Activated CD8-positive, alpha-beta memory T cell treated with anti-CD3 and anti-CD28 coated beads, Interleukin-2, amount 50 U/mL, for 24 hours (primary cell): ENCODE results near the gene GNLY.

ENCODE experiments used
- DNase-seq: peaks from one replicate; pipeline ENCODE4 v3.0.0-alpha.2; 2020; ENCODE audit errors: extremely low read depth

The GNLY gene

DNA sequence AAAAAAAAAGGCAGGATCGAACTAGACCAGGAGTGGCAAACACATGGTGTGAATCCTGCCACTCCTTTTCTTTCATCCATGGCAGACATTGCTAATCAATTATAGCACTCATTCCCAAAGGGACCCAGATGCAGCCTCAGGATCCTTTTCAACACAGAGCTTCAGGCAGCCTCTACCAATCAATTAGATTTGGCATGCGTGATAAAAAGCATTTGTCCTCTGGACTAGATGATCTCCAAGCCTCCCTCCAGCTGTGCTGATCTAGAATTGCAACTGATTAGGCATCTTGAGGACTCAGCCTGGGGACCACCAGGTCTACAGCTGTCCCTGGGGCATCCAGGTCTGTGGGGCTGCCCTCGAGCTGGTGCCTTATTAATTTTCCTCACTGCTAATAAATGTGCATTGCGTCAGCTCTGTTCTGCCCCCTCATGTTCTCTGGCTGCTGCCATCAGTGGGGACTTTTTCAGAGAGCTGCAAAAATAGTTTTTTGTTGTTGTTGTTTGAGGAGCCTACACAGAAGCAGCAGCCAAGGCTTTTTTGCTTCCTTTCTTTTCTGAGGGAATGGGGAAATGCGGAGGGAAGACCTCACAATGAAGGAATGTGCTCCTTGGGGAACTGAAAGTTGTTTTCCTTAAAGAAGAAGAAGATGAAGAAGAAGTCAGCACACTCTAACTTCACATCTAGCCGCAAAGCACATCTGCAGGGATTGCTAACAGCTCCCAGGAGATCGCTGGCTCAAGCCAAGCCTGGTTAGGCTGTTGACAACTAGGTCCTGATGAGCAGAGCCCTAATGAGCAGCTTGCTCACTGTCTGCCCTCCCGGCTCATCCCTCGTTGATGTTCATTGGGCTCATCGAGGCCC, 50.8 kb downstream of the GNLY start:
- no peak for DNase-seq

DNA sequence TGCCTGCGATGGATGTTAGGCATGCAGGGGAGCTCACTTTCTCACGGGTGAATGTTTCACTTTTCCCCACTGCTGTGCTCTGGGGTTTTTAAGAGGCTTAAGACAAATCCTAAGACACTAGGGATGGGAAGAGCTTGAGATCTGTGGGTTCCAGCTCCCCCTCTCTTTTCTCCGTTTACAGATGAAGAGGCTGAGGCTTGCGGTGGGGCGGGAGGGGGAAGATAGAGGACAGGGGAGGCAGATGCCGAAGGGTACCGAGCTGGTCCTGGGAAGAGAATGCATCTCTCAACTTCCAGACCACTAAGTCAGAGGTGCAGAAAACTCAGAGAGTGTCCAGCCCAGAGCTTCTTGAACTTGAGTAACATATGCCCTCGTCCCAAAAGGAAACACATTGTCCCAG, 51.5 kb downstream of the GNLY start:
- DNase-seq, result no peak

DNA sequence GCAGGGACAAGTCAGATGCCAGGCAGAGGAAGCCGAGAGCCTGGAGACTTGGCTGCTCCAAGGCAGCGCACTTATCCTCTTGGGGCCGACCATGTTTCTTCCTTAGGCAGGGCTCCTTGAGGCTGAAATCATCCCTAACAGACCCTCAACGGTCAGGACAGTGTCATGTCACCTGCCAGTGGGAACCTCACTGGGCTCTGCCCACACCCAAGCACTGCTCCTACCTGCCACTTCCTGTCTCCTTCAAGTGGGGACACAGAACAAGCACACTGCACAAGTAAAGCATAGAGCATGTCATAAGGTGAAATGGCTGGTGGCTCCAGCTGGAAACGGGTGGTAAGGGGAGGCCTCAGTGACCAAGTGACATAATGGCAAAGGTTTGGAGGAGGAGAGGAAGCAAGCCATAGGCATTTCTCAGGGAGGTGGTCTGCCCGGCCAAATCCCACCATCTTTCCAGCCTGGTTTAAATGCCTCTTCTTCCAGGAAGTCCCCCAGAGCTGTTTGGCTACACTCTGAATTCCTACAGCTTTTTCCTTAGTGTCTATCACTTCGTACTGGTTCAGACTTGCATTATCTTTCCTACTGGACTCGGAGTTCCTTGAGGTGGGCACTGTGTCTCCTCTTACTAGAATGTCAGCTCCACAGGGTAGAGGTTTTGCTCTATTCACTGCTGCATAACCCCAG, 52.3 kb downstream of the GNLY start:
- no peak for DNase-seq

DNA sequence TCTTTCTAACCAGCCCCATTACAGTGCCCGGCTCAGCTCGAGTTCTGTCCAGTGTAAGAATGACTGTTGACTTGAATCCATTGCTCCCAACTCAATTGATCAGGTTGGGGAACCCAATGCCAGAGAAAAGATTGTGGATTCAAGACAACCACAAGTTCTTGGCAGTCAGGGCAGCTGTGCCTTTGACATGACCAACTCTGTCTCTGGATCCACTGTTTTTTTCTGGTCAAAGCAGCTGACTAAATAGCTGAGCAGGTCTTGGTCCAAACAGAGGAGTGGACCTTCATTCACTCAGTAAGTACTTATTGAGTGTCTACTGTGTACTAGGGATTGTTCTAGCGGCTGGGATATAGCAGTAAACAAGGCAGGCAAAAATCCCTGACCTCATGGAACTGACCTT, 53.3 kb downstream of the GNLY start:
- no peak for DNase-seq

DNA sequence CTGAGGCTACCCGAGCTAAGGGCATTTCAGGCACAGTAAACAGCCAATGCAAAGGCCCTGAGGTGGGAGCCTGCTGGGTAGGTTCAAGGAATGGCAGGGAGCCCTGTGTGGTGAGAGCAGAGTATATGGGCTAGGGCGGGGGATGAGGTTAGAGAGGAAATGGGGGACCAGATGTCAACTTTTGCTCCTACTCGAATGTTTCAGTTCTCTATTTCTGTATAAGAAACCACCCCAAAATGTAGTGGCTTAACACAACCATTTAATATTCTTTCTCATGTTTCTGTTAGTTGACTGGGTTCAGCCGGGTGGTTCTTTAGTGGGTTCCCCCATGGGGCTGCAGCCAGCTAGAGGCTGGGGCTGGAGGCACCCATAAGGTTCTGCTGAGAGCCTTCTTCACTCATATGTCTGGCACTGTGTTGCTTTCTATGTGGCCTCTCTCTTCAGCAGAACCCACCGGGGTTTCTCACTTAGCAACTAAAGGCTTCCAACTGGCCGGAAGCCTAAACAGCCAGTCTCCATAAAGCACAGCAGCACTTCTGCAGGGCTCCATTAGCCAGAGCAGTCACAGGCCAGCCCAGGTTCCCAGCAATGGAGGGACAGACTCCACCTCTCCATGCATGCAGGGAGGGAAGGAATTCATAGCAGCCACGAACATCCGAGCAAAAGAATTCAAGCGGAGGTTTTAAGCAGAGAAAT, 54.0 kb downstream of the GNLY start:
- no peak for DNase-seq
